ENCODE results near the gene ANAPC5.

ANAPC5 gene

DNA sequence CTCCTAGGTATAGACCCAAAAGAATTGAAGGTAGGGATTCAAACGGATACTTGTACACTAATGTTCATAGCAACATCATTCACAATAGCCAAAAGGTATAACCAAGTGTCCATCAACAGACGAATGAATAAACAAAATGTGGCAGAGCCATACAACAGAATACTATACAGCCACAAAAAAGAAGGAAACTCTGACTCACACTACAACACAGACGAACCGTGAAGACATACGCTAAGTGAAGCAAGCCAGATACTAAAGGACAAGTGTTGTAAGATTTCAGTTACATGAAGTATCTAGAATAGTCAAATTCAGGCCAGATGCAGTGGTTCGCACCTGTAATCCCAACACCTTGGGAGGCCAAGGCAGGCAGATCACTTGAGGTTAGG lies 74.8 kb downstream of the ANAPC5 start:
- no peak for DNase-seq
- Histone ChIP-seq H3K4me1 (peaks cover 0 to 12% (median 6%) of the 10 kb centered on the region in 4 donors), H3K27me3 (no peaks in the 10 kb centered on the region), H3K4me3 (no peak overlapping the region), H3K9me3 (no peaks in the 10 kb centered on the region), H3K36me3 (peaks cover 0 to 25% (median 22%) of the 10 kb centered on the region in 3 donors), H3K27ac (no peak overlapping the region)
- TF ChIP-seq, protein P1, sequence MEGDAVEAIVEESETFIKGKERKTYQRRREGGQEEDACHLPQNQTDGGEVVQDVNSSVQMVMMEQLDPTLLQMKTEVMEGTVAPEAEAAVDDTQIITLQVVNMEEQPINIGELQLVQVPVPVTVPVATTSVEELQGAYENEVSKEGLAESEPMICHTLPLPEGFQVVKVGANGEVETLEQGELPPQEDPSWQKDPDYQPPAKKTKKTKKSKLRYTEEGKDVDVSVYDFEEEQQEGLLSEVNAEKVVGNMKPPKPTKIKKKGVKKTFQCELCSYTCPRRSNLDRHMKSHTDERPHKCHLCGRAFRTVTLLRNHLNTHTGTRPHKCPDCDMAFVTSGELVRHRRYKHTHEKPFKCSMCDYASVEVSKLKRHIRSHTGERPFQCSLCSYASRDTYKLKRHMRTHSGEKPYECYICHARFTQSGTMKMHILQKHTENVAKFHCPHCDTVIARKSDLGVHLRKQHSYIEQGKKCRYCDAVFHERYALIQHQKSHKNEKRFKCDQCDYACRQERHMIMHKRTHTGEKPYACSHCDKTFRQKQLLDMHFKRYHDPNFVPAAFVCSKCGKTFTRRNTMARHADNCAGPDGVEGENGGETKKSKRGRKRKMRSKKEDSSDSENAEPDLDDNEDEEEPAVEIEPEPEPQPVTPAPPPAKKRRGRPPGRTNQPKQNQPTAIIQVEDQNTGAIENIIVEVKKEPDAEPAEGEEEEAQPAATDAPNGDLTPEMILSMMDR (IDR thresholded peaks at IDR 0.05): no peak
- intact Hi-C loops (cut with DNase I; ENCODE audit: low total_unique reads): no loop called here

DNA sequence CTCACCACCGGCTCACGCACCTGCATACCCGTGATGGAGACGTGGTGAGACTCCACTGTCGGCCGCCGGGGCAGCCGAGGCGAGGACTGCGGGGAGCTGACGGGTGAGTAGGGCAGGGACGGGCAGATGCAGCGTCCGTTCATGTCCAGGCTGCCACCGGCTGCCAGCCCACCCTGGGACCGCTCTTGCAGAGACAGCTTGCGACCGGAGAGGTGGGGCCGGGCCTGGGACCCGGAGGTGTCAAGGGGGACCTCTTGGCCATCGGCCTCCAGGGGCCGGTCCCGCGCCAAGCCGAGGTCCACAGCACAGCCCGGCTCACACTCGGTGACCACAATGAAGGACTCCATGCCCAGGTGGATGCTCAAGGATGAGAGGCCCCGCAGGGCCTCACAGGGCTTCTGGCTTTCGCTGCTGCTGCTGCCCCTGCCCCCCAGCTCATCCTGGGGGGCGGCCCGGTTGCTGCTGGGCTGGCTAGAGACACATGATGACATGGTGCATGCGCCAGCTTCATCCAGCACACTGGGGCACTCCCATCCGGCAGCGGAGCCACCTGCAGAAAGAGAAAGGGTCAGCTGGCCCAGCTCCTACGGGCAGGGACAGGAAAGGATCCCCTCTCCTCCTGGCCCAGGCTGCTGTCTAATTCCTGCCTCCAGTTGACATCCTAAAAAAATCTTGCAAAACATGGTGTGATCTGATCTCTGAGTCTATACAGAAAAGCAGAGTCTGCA lies 78.0 kb downstream of the ANAPC5 start:
- intact Hi-C loops (cut with DNase I; ENCODE audit: low total_unique reads): no loop called here
- Histone ChIP-seq H3K4me1 (peaks cover 0 to 5% (median 3%) of the 10 kb centered on the region in 4 donors), H3K27me3 (no peaks in the 10 kb centered on the region), H3K9me3 (no peaks in the 10 kb centered on the region), H3K36me3 (peaks cover 0 to 49% (median 39%) of the 10 kb centered on the region in 3 donors), H3K4me3 (no peak overlapping the region), H3K27ac (no peak overlapping the region)
- DNase-seq: no peak
- TF ChIP-seq, protein P1 (IDR thresholded peaks at IDR 0.05): no peak

DNA sequence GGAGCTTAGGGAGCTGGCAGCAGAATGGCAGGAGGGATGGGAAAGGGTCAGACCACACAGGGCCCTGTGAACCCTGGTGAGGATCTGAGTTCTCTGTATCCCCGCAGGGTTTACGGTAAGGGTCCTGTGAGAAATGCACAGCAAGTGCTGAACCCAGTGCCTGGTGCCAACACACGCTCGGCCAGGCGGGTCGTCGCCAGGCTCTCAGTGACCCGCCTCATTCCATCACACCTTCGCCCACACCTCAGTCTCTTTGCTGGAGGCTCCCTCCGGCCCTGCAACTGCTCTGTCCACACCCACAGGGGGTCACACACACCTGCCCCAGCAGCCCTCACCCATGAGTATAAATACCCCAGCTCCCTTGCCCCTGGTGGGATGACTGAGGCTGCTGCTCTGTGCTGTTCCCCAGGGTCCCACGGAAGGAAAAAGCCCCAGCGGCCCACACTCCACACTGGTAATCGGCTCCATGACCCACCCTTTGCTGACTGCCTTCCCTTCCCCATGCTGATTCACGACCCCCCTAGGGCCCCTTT lies 78.8 kb downstream of the ANAPC5 start:
- no peak overlapping the region for H3K4me3 ChIP-seq
- no peak for DNase-seq
- no peak overlapping the region for H3K27ac ChIP-seq
- H3K36me3 ChIP-seq: peaks cover 6 to 57% (median 42%) of the 10 kb centered on the region in 3 donors
- TF ChIP-seq, protein P1 (IDR thresholded peaks at IDR 0.05): no peak
- no peaks in the 10 kb centered on the region for H3K4me1 ChIP-seq
- intact Hi-C loops (cut with DNase I; ENCODE audit: low total_unique reads): no loop called here
- H3K27me3 ChIP-seq: no peaks in the 10 kb centered on the region
- H3K9me3 ChIP-seq: no peaks in the 10 kb centered on the region

DNA sequence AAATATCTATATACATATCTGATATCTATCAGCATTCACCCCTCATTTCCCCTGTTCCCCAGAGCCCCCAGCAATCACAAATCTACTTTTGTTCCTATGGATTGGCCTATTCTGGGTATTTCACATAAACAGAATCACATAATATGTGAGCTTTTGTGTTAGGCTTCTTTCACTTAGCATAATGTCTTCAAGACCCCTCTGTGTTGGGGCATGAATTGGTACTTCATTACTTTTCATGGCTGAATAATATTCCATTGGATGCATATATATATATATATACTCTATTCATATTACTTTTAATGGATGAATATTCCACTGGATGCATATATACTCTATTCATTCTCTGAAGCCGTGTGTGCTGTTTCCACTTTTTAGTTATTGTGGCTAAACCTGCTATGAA lies 84.4 kb downstream of the ANAPC5 start:
- TF ChIP-seq, protein P1 (IDR thresholded peaks at IDR 0.05): no peak
- H3K36me3 ChIP-seq: peaks cover 40 to 84% (median 68%) of the 10 kb centered on the region in 3 donors
- H3K9me3 ChIP-seq: no peaks in the 10 kb centered on the region
- no peaks in the 10 kb centered on the region for H3K27me3 ChIP-seq
- no peaks in the 10 kb centered on the region for H3K4me1 ChIP-seq
- no peak for DNase-seq
- no peak overlapping the region for H3K27ac ChIP-seq
- intact Hi-C loops (cut with DNase I; ENCODE audit: low total_unique reads): no loop called here
- H3K4me3 ChIP-seq: no peak overlapping the region

DNA sequence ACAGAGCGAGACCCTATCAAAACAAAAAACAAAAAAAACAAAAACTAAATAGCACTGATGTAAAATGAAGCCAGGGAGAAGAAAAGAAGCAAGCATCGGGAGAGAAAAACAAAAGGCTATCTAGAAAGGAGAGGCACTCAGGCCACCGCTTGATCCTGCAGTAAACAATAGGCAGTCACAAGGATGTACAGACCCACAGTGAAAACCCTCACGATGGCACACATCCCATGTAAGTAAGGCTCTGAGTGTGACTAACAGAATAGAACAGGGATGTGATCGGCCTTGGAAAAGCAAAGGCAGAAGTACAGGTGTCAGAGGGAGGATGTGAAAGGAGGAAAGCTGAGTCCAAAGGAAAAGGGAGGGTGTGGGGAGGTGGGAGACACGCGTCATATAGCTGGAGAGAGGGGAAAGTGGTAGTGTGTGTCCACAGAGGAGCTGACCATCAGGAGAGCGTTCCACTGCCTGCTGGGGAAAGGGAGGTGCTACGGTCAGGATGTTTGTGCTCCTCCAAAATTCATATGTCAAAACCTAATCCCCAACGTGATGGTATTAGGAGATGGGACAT lies 87.2 kb downstream of the ANAPC5 start:
- intact Hi-C loops (cut with DNase I; ENCODE audit: low total_unique reads): no loop called here
- no peaks in the 10 kb centered on the region for H3K4me1 ChIP-seq
- H3K9me3 ChIP-seq: no peaks in the 10 kb centered on the region
- no peak for DNase-seq
- peaks cover 57 to 96% (median 84%) of the 10 kb centered on the region in 3 donors for H3K36me3 ChIP-seq
- H3K27ac ChIP-seq: no peak overlapping the region
- H3K4me3 ChIP-seq: no peak overlapping the region
- no peaks in the 10 kb centered on the region for H3K27me3 ChIP-seq
- TF ChIP-seq, protein P1 (IDR thresholded peaks at IDR 0.05): no peak

All from tibial artery (tissue), 4 donors.